HG02885 (cell line): ENCODE results near the gene NAV2.

Experiments used
- ATAC-seq: cut with Tn5 transposase; IDR thresholded peaks from one replicate; pipeline ENCODE4 v1.9.1; 2021; ENCODE audit warnings: mild to moderate bottlenecking; ENCODE audit not compliant: unreplicated experiment, poor library complexity

The NAV2 gene

GRCh38 chr11:19800162-19800561, 87.5 kb downstream of the NAV2 start:
- no peak for ATAC-seq

GRCh38 chr11:19800714-19801519, 88.3 kb downstream of the NAV2 start:
- ATAC-seq, result no peak

- no peak for ATAC-seq
Measured at GRCh38 chr11:19802773-19803293, 90.2 kb downstream of the NAV2 start.

- no peak for ATAC-seq
Measured at GRCh38 chr11:19803506-19803998, 90.9 kb downstream of the NAV2 start.

- no peak for ATAC-seq
Measured at GRCh38 chr11:19805376-19805775, 92.7 kb downstream of the NAV2 start.

- no peak for ATAC-seq
Measured at GRCh38 chr11:19805827-19806226, 93.2 kb downstream of the NAV2 start.

GRCh38 chr11:19806251-19806650, 93.6 kb downstream of the NAV2 start:
- no peak for ATAC-seq

GRCh38 chr11:19808076-19808911, 95.7 kb downstream of the NAV2 start:
- no peak for ATAC-seq

GRCh38 chr11:19810852-19811251, 98.2 kb downstream of the NAV2 start:
- no peak for ATAC-seq

- no peak for ATAC-seq
Measured at GRCh38 chr11:19811380-19811779, 98.7 kb downstream of the NAV2 start.

GRCh38 chr11:19812096-19812495, 99.5 kb downstream of the NAV2 start:
- no peak for ATAC-seq

GRCh38 chr11:19812710-19813109, 100.1 kb downstream of the NAV2 start:
- ATAC-seq, result no peak

GRCh38 chr11:19813158-19813879, 100.7 kb downstream of the NAV2 start:
- ATAC-seq, result no peak

GRCh38 chr11:19814421-19814820, 101.8 kb downstream of the NAV2 start:
- no peak for ATAC-seq

- ATAC-seq, result no peak
Measured at GRCh38 chr11:19816040-19816439, 103.4 kb downstream of the NAV2 start.

GRCh38 chr11:19816817-19817216, 104.2 kb downstream of the NAV2 start:
- no peak for ATAC-seq

GRCh38 chr11:19817265-19817851, 104.7 kb downstream of the NAV2 start:
- ATAC-seq, result no peak

- no peak for ATAC-seq
Measured at GRCh38 chr11:19817870-19818269, 105.2 kb downstream of the NAV2 start.

GRCh38 chr11:19818619-19819018, 106.0 kb downstream of the NAV2 start:
- no peak for ATAC-seq

- ATAC-seq, result no peak
Measured at GRCh38 chr11:19819148-19819547, 106.5 kb downstream of the NAV2 start.
